Measurements from ENCODE around the gene PFKL.

PFKL gene

DNA sequence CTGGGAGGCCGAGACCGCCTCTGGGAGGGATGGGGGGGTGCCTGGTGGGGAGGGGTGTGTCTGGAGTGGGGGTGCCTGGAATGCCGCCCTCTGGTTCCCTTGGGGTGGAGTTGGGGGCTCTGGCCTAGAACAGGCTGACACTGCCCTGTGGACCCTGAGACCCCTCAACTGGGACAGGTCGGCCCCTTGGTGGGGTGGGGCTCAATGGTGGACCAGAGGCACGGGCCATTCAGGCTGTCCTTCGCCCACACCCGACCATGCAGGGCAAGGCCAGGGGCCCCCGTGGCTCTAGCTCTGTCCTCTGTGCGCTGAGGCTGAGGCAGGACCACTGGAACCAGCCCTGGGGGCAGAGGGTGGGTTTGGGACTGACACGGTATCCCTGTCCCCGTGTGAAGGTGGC lies 14.7 kb downstream of the PFKL start:
- no peak for FAIRE-seq

DNA sequence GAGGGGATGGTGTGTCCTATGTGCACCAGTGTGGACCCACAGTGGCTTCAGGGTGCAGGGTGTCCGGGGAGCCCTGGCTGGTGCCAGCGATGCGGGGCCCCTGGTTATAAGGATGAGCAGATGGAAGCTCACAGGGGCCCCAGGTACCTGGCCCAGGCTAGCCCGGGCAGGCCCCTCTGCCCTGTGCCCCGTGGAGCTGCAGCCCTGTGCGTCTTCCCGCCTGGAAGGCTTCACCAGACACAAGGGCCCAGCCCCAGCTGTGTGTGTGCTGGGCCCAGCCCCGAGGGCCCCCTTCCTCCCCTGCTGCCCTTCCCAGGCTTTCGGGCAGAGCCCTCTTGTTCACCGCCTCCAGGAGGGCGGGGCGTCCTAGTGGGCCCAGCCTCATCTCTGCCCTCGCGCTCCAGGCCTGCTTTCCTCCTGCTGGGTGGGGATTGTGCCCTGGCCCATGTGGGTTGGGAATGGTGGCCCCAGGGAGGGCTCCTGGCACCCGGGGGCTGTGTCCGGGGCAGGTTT lies 15.9 kb downstream of the PFKL start:
- no peak for FAIRE-seq

DNA sequence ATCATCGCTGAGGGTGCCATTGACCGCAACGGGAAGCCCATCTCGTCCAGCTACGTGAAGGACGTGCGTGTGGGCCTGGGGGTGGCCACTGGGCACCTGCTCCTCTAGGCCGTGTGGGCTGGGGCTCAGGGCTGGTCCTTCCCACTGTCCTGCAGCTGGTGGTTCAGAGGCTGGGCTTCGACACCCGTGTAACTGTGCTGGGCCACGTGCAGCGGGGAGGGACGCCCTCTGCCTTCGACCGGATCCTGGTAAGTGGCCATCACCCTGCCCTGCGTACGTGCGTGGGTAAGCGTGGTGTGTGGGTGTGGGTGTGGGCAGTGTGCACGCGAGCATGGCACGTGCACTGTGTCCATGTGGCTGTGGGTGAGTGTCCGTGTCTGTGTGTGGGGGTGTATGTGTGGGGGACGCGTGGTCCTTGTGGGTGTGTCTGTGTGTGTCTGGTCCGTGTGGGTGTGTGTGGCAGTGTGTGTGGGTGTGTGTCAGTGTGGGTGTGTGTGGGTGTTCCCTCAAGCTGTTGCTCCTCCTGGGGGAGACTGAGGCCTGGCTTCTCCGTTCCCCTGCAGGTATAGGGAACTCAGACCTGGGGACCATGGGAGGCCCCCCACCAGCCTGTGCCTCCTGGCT lies 16.5 kb downstream of the PFKL start:
- no peak for FAIRE-seq

DNA sequence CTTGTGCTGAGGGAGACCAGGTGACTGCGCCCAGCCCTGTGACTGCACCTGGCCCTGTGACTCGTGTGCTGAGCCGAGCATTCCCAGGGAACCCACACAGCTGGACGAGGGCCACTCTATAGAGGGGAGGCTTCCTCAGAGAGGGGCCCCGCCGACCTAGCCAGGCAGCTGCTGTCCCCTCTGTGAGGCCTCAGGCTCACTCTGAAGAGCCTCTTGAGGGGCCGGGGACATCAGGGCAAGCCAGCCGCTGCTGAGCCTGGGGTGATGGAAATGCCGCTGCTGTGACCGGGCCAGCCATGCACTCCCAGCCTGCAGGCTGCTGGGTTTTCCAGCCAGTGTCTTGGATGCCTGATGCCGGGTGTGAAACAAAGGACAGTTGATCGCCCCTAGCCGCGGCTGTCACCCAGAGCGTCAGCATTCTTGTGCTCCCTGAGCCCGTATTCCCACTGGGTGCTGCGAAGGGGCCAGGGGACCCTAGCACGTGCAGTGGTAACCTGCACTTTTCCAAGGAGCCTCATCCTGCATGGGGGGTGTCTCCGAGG lies 17.5 kb downstream of the PFKL start:
- no peak for FAIRE-seq

DNA sequence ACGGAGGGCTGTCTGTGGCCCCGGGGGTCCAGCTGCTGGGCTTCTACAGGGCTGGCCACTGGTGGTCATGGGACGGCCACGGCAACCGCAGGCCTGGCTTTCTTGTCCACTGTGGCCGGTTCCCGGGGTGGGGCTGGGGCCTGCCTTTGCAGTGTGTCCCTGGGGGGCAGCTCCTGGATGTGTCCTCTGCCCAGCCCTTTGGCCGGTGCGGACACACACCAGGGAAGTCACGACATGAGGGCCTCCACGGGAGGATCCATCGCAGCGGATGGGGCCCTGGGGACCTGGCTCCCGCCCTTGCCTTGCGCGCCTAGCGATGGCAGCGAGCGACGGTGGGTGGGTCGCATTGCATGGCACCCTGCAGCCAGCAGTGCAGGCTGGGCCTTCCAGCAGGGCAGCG lies 18.0 kb downstream of the PFKL start:
- no peak for FAIRE-seq

DNA sequence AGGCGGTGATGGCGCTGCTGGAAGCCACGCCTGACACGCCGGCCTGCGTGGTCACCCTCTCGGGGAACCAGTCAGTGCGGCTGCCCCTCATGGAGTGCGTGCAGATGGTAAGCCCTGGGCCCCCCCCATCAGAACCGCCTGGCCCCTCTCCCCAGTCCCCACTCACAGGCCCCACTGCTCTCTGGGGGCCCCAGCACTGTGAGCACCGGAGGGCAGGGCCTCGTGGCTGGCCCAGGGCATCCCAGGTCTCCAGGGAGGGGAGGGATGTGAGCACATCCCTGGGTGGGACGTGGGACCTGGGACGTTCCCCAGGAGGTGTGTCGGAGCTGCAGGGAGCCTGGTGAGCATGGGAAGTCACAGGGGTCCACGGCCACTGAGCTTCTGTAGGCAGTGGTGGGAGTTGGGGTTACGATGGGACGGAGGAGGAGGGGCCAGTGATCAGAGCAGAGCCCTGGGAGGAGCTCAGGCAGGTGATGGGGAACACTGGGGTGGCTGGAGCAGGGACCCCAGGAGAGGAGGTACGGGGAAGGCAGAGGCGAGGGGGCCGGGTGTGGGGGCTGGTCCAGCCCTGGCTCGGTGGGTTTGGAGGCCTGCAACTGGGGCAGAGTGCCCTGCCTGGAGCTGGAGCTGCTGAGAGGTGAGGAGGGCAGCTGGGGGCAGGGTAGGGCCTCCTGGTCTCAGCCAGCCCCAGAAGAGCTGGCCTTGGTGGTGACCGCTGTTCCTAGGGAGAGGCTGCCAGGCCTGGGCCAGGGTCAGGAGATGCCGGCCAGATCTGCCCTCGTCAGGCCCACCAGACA lies 18.8 kb downstream of the PFKL start:
- no peak for FAIRE-seq

DNA sequence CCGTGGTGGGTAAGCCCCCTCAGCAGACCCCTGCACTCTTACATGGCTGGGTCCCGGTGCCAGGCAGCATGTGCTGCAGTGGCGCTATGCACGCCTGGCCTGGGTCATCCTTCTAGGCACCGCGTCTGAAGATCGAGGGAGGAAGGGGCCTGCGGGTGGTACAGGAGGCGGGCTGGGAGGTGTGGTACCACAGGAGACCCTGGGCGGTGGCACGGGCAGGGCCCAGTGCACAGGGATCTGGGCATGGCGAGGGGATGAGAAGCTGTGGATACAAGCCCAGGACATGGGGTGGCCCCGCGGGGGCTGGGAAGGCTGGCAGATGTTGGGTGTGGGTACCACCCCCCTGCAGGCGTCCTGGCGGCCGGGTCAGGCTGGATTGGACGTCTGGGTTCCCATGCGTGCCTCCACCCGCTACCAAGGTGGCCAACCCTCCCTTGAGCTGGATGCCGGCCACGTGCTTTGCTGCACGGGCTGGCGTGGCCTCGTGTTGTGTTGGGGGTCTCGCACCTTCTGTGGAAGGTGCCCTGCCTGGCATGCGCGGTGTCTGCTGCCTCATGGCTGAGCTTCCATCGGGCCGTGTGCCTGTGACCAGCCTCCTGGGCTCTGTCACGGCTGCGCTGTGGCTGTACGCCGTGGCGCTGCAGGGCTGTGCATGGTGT lies 19.7 kb downstream of the PFKL start:
- no peak for FAIRE-seq

DNA sequence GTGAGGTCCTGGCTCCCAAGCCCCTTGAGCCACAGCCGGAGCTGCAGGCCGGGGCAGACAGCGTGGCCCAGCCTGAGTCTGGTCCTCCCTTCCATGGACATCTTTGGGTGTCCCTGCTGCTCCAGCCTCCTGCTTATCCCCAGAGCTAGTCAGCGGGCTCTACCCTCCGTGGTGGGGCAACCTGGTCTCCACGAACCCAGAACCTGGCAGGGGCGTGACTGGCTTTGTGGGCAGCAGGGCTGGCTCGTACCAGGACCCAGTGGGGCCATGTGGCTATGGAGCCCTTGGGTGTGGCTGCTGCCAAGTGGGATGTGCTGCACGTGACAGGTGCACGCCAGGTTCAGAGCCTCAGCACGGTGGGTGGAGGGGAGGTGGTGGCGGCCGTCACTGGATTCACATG lies 21.0 kb downstream of the PFKL start:
- no peak for FAIRE-seq

DNA sequence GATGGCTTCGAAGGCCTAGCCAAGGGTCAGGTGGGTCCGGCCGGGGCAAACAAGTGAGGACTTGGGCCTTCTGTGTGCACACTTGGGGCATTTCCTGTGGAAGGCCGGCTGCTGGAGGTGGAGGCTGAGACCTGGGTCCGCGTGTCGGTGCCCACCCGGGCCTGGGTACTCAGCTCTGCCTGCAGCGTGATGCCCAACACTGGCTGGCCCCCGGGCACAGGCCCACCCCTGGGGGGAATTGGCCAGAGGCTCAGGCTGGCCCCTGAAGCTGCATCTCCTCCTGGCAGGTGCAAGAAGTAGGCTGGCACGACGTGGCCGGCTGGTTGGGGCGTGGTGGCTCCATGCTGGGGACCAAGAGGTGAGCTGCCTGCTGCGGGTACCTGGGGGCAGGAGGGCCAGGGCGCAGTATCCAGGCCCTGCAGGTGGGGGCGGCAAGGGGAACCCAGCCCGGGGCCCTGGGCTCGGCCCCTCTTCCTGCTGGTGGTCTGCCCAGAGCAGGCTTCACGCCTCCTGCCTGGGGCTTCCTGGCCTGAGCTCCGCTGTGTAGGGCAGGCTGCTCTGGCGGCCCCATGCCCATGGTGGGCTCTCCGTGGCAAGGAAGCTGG lies 22.1 kb downstream of the PFKL start:
- no peak for FAIRE-seq

DNA sequence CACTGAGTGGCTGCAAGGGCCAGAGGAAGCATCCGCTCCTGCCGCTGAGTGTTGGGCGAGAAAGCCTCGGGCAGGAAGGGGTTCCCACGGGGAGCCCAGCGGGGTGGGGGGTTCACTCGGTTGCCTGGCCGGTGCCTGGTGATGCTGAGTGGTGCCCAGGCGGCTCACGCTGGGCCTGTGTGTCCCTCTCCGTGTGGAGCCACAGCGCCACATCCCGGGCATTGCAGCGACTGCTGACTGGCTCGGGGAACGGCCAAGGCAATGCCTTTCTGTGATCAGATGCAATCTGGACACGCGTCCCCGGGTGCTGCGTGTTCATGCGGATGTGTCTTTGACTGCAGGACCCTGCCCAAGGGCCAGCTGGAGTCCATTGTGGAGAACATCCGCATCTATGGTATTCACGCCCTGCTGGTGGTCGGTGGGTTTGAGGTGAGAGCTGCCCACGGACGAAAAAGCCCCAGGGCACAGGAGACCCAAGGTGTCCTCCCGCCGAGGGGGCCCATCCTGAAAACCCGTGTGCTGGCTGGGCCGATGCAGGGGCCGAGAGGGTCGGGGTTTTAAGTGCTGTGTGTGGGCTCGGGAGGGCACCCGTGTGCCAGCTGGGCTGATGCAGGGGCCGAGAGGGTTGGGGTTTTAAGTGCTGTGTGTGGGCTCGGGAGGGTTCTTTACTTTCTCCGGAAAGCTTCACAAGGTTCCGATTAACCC lies 22.9 kb downstream of the PFKL start:
- FAIRE-seq, result no peak

DNA sequence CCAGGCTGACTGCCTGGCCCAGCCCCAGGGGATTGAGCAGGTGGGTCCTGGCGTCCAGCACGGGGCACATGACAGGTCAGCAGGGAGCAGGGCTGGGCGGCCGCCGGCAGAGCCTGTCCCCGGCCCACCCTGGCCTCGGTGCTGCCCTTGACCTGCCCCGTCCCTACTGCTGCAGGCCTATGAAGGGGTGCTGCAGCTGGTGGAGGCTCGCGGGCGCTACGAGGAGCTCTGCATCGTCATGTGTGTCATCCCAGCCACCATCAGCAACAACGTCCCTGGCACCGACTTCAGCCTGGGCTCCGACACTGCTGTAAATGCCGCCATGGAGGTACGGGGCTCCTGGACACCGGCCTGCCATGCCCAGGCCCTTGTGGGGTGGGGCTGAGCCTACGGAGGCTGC lies 23.7 kb downstream of the PFKL start:
- no peak for FAIRE-seq

DNA sequence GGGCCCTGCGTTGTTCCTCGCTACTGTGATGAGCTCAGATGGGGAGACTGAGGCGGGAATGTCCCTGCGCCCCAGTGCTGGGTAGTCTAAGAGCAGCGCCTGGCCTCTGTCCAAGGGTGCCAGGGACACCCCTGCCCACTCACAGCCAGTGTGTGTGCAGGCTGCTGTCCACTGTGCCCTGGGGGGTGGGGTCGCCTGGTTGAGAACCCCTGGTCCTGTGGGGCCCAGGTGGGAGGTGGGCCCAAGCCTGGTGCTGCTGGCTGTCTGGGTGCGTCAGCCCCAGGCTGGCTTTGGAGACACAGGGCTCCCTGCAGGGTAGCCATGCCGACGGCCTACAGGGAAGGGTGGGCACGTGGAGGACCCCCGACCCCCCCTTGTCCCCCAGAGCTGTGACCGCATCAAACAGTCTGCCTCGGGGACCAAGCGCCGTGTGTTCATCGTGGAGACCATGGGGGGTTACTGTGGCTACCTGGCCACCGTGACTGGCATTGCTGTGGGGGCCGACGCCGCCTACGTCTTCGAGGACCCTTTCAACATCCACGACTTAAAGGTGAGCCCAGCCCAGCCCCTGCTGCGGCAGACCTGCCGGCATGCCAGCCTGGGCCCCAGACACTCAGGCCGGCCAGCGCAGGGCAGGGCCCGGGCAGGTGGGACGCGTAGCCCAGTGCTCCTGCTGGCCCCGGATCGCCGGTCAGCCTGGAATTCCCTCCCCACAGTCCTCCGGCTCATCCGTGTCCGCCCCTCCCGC lies 24.4 kb downstream of the PFKL start:
- FAIRE-seq, result no peak

DNA sequence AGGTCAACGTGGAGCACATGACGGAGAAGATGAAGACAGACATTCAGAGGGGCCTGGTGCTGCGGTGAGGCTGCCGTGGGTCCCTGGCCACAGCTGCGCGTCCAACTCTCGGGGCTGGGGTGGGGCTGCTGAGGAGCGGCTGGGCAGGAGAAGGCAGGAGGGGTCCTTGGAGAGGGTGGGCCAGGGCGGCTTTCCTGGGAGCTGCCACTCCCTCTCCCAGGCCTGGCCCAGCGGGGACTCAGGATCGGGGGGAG lies 24.9 kb downstream of the PFKL start:
- FAIRE-seq, result no peak

DNA sequence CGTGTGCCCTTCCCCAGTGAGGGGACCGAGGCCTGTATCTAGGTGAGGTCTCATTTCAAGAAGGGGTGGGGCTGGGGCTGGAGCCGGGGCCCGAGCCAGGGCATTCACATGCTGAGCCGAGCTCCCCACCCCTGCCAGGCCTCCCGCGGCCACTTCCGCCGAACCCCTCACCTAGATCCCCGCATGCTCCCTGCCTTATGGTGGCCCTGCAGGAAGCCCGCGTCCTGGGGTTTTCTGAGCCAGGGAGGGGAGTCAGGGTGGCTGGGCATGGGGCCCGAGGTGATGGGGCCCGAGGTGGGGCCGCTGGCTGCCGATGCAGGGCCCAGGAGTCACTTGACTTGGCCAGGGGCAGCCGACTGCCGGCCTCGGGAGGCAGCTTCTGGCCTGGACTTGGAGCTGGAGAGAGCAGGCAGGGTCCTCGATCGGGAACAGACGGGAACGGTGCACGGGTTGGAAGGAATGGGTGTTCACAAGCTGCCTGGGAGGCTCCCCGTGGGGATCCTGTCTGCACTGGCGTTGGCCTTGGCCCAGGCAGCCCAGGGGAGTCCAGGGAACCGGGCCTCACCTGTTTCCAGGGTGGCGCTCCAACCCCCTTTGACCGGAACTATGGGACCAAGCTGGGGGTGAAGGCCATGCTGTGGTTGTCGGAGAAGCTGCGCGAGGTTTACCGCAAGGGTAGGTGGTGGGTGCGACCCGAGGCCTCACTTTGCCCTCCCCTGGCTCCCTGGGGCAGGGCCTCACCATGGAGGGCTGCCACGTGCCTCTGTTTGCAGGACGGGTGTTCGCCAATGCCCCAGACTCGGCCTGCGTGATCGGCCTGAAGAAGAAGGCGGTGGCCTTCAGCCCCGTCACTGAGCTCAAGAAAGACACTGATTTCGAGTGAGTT lies 25.8 kb downstream of the PFKL start:
- no peak for FAIRE-seq

DNA sequence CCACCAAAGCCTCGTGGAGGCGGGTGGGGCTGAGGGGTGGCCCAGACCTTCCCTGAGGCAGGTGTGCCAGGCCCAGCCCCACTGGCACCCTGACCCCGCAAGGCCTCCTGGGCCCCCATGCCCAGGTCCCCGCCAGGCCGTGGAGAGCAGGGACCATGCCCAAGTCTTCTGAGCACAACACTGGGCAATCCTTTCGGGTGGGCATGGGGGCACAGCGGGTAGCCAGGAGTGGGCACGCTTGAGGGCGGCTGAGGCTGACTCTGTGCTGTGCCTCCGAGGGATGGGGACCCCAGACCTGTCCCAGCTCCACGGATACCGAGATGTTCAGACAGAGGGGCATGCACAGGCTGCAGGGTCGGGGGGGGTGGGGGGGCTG lies 26.4 kb downstream of the PFKL start:
- no peak for FAIRE-seq

DNA sequence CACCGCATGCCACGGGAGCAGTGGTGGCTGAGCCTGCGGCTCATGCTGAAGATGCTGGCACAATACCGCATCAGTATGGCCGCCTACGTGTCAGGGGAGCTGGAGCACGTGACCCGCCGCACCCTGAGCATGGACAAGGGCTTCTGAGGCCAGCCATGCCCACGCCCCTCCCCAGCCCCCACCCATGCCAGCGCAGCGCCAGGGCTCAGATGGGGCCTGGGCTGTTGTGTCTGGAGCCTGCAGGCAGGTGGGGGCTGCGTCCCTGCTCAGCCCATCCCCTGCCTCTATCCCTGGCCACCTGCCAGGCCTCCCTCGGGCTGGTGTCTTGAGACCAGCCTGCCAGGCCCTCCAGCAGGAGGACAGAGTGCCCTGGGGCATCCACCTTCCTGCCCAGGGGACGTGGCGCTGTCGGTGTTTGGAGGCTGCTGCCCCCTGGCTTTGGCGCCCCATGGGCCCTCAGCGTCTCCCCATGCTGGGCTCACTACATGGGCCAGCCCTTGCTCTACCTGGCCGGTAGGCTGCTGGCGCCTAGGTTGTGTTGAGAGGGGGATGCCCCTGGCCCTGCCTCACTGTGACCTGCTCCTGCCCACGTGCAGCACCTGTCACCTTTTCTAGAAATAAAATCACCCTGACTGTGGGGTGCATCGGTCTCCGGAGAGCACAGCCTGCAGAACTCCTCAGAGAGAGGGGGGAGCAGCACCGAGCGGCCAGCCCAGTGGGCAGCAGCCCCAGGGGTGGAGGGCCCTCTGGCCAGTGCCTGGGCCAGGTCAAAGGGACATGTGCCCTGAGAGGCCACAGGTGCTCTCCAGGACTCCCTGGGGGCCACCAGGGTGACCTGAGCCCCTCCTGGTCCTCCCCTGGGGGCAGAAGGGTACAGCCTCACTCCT lies 27.1 kb downstream of the PFKL start:
- FAIRE-seq, result no peak

DNA sequence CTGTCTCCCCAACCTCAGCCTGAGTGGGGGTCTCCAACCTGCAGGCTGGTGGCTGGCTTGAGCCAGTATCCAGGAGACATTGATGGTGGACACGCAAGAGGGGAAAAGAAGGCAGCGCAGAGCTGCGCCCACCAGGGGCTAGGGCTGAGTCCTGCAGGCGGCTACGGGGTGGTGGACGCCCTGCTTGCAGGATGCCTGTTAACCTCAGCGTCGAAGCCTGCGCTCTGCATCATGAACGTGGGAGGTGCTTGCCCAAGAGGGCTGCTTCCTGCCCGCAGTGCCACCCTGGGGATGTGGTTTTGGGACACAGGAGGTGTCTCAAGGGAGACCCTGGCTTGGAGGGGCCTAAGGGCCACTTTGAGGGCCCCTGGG lies 27.7 kb downstream of the PFKL start:
- FAIRE-seq, result no peak

DNA sequence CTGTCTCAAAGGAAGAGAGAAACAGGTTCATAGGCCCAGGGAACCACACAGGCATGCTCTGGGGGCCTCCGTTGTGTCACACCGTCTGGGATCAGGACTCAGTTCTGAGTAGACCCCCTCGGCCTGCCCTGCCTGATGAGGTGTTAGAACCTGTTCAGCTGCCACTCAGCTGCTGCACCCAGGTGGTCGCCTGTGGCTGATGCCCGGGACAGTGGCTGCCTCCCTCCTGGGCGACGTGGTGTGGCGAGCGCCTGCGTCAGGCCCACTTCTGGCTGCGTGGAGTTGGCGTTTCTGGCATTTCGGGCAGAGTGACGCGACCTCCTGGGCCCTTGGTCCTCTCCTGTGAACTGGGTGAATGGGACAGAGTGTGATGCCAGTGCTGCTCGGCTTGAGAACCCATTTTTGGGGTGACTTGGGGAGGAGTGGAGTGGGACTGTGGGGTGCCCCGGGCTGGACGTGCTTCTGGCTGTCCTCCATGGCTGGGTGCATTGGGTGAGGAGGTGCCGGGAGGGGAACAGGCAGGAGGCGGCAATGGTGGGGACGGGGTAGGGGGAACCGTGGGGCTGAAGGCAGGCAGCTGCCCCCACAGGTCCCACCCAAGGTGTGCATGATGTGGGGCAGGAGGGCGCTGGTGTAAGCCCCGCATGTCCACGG lies 28.5 kb downstream of the PFKL start:
- FAIRE-seq, result no peak

DNA sequence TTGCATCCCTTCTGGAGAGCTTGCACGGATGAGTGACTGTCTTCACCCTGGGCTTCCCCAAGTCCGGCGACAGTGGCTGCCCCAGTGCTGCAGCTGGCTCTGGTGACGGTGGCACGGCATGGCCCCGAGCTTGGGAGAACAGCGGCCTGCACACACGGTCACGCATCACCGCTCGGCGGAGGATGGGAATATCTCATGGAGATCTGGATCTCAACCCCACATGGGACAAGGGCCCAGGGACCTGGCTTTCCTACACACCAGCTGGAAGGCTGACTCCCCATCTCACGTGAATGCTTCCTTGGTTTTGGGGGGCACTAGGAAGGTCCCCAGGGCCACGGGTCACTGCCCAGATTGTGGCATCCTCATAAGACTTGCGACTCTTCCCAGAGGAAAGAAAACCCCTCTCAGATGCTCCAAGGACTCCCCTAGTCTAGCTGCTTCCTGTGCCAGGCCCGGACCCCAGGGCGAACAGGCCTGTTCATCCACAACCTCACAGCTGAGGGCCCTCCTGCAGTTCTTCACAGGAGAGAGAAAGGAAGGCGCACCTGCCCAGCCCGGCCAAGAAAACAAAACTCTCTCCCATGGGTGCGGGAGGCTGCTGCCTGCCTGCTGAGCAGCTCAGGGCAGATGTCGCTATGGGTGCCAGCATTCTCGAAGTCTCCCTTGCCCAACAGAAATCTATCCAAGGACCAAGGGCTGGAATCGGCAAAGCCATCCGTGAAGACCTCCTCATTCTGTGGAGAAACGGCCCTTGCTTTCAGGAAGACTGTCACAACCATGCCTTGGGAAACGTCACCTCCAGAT lies 29.4 kb downstream of the PFKL start:
- no peak for FAIRE-seq
